ENCODE results near the gene SMCO3.

SMCO3 gene

GRCh38 chr12:14780859-14781258 is 33.1 kb downstream of the SMCO3 start (continued):
- TF ChIP-seq ATF2 (tag by site-specific recombination; IDR thresholded peaks at IDR 0.05; ENCODE audit: low read depth) (no peak), ZNF843 (tag by site-specific recombination; IDR thresholded peaks at IDR 0.05) (no peak), ZNF600 (tag by site-specific recombination; IDR thresholded peaks at IDR 0.05) (no peak), ZNF280C (tag by site-specific recombination; IDR thresholded peaks at IDR 0.05) (no peak), MEIS1 (CRISPR knock-in tag; IDR thresholded peaks at IDR 0.05; ENCODE audit: borderline replicate concordance) (no peak), ZIC2 (tag by site-specific recombination; IDR thresholded peaks at IDR 0.05) (no peak)

- TF ChIP-seq ZNF26 (tag by site-specific recombination; IDR thresholded peaks at IDR 0.05) = no peak
- TF ChIP-seq SP7 (tag by site-specific recombination; IDR thresholded peaks at IDR 0.05) = no peak
- TF ChIP-seq ZNF292 (tag by site-specific recombination; IDR thresholded peaks at IDR 0.05; ENCODE audit: borderline replicate concordance, low read depth) = no peak
- TF ChIP-seq KLF16 (tag by site-specific recombination; IDR thresholded peaks at IDR 0.05) = no peak
- CTCF ChIA-PET = no interaction called here
- peaks cover 0 to 9% of the 10 kb centered on the region in 2 experiments; a peak in 1 of 3 replicates for H3K36me3 ChIP-seq (ENCODE audit: control insufficient read depth in 2 of 2, insufficient read depth in 1 of 2, low read length in 2 of 2)
- H3K4me3 ChIP-seq (ENCODE audit: low read depth, low read length) = no peak overlapping the region
- peaks cover 7% of the 10 kb centered on the region; the same call in 1 of the 2 replicates for H3K4me1 ChIP-seq (ENCODE audit: control insufficient read depth, insufficient read depth, low read length)
- POLR2A ChIA-PET = no interaction called here
- no peaks in the 10 kb centered on the region for H3K9me3 ChIP-seq (ENCODE audit: control insufficient read depth, insufficient read depth, low read depth, low read length)
- H3K27ac ChIP-seq (ENCODE audit: extremely low read depth, low read depth, low read length) = no peak overlapping the region
These were observed 34.1 kb downstream of the SMCO3 start for GRCh38 chr12:14779834-14780233.

- ChIA-PET POLR2A (interaction anchor here (0.6 kb wide), 1 partner anchor 520 kb away, joined by 3 read pairs; no protein-coding TSS in a partner anchor), CTCF (no interaction called here)
- TF ChIP-seq PBX3 (CRISPR knock-in tag; IDR thresholded peaks at IDR 0.05) (no peak), SP7 (tag by site-specific recombination; IDR thresholded peaks at IDR 0.05) (no peak), CTCF (tag by site-specific recombination; IDR thresholded peaks at IDR 0.05) (no peak), ZBTB21 (tag by site-specific recombination; IDR thresholded peaks at IDR 0.05) (no peak), ZNF473 (tag by site-specific recombination; IDR thresholded peaks at IDR 0.05) (no peak)
- Histone ChIP-seq H3K36me3 (ENCODE audit: control insufficient read depth in 2 of 2, insufficient read depth in 1 of 2, low read length in 2 of 2) (no peaks in the 10 kb centered on the region), H3K4me3 (ENCODE audit: low read depth, low read length) (no peak overlapping the region), H3K9me3 (ENCODE audit: control insufficient read depth, insufficient read depth, low read depth, low read length) (no peaks in the 10 kb centered on the region), H3K27ac (ENCODE audit: extremely low read depth, low read depth, low read length) (no peak overlapping the region), H3K4me1 (ENCODE audit: control insufficient read depth, insufficient read depth, low read length) (peaks cover 7% of the 10 kb centered on the region; the same call in 1 of the 2 replicates)
These were observed 36.7 kb downstream of the SMCO3 start for GRCh38 chr12:14777271-14777670.

Measured in HEK293 (cell line).